Loucy (cell line): Measurements from ENCODE around the gene FLII.

ENCODE experiments used
- H2AFZ ChIP-seq: fragments of 200-600 bp; sonication (generic); 2 replicates; pipeline ENCODE4 v1.6.0; 2016; ENCODE audit warnings: antibody characterized with exemption, mild to moderate bottlenecking, low read length, moderate library complexity
- H3F3A ChIP-seq: fragments of 200-600 bp; 2 replicates; pipeline ENCODE4 v1.6.0; 2016; ENCODE audit warnings: antibody characterized with exemption, low read depth, mild to moderate bottlenecking
- H3K27me3 ChIP-seq: fragments of 200-600 bp; sonication (generic); 2 replicates; pipeline ENCODE4 v1.6.1; 2014; ENCODE audit warnings: low read length, mild to moderate bottlenecking; ENCODE audit not compliant: insufficient read depth, poor library complexity, severe bottlenecking
- H3K36me3 ChIP-seq: fragments of 200-600 bp; sonication (generic); 2 replicates; pipeline ENCODE4 v1.6.1; 2016; ENCODE audit warnings: low read length; ENCODE audit not compliant: insufficient read depth
- H3K4me1 ChIP-seq: fragments of 200-600 bp; sonication (generic); 2 replicates; pipeline ENCODE4 v1.5.1; 2014; ENCODE audit warnings: low read length, mild to moderate bottlenecking; ENCODE audit not compliant: insufficient read depth, poor library complexity, severe bottlenecking
- H3K4me2 ChIP-seq: fragments of 200-600 bp; sonication (generic); 2 replicates; pipeline ENCODE4 v1.6.0; 2014; ENCODE audit warnings: antibody characterized with exemption, low read length, low read depth, mild to moderate bottlenecking; ENCODE audit not compliant: poor library complexity, severe bottlenecking
- H3K4me3 ChIP-seq: fragments of 200-600 bp; sonication (generic); 2 replicates; pipeline ENCODE4 v1.5.1; 2014; ENCODE audit warnings: low read length, mild to moderate bottlenecking, mixed read lengths; ENCODE audit not compliant: poor library complexity, severe bottlenecking
- H3K79me2 ChIP-seq: fragments of 200-600 bp; sonication (generic); 2 replicates; pipeline ENCODE4 v1.6.1; 2014; ENCODE audit warnings: low read length; ENCODE audit not compliant: insufficient read depth
- H3K9ac ChIP-seq: fragments of 200-600 bp; sonication (generic); 2 replicates; pipeline ENCODE4 v1.6.0; 2014; ENCODE audit warnings: mild to moderate bottlenecking, low read depth, low read length, moderate library complexity; ENCODE audit not compliant: poor library complexity, severe bottlenecking
- H3K9me2 ChIP-seq: fragments of 200-600 bp; sonication (generic); replicated peaks from 2 replicates; pipeline ENCODE4 v1.6.1; 2016; ENCODE audit warnings: low read depth, low read length, mixed read lengths
- H3K9me3 ChIP-seq: fragments of 200-600 bp; sonication (generic); 2 replicates; pipeline ENCODE4 v1.6.1; 2014; ENCODE audit warnings: mild to moderate bottlenecking, antibody characterized with exemption, low read length, low read depth; ENCODE audit not compliant: insufficient read depth
- H4K20me1 ChIP-seq: fragments of 200-600 bp; sonication (generic); 2 replicates; pipeline ENCODE4 v1.6.0; 2014; ENCODE audit warnings: antibody characterized with exemption, low read length, mild to moderate bottlenecking; ENCODE audit not compliant: insufficient read depth, poor library complexity, severe bottlenecking
- EZH2phosphoT487 ChIP-seq: fragments of 200-600 bp; IDR thresholded peaks from 2 replicates; pipeline ENCODE4 v1.6.1; 2018; ENCODE audit warnings: antibody characterized with exemption, mild to moderate bottlenecking, moderate library complexity, borderline replicate concordance
- TF ChIP-seq, protein P1 (sequence below): fragments of 200-600 bp; sonication (generic); conservative IDR thresholded peaks from 2 replicates; pipeline ENCODE4 v1.5.1; 2014; ENCODE audit warnings: mild to moderate bottlenecking, antibody characterized with exemption, low read length

FLII gene

DNA sequence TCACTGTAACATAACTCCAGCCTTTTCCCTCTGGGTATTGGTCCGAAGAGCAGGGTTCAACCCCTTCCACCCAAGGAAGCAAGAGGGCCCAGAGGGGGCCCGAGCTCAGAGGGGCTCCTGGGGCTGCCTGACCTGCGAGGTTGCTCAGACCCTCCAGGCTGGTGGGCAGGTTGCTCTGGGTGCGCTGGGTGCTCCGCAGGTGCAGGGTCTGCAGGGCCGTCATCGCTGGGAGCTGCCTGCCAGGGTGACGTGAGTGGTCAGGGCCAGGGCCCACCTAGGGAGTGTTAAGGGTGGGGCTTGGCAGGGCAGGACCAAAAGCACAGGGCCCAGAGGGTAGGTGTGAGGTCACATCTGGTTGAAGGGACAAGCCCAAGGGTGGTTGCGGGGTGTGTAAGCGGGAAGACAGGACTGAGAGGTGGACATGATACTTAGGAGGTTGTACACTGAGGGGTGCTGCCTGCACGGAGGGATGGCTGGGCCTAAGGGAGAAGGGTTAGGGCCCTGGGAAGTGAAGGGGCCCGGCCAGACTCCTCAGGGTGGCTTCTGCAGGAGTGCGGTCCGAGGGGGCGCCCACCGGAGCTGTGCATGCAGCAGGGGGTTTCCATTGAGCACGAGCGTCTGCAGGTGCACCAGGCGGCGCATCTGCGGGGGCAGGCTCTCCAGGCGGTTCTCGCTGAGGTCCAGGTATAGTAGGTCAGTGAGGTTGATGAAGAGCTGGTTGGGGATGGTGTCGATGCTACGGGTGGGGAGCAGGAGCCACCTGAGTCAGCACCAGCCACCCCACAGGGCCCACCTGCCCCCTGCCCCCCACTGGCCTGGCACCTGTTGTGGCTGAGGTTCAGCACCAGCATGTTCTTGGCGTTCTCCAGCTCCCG lies 4.4 kb downstream of the FLII start:
- no peak overlapping the region for H3K9ac ChIP-seq
- H2AFZ ChIP-seq: no peak overlapping the region
- TF ChIP-seq, protein P1, sequence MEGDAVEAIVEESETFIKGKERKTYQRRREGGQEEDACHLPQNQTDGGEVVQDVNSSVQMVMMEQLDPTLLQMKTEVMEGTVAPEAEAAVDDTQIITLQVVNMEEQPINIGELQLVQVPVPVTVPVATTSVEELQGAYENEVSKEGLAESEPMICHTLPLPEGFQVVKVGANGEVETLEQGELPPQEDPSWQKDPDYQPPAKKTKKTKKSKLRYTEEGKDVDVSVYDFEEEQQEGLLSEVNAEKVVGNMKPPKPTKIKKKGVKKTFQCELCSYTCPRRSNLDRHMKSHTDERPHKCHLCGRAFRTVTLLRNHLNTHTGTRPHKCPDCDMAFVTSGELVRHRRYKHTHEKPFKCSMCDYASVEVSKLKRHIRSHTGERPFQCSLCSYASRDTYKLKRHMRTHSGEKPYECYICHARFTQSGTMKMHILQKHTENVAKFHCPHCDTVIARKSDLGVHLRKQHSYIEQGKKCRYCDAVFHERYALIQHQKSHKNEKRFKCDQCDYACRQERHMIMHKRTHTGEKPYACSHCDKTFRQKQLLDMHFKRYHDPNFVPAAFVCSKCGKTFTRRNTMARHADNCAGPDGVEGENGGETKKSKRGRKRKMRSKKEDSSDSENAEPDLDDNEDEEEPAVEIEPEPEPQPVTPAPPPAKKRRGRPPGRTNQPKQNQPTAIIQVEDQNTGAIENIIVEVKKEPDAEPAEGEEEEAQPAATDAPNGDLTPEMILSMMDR: no peak
- TF ChIP-seq EZH2phosphoT487: no peak
- no peaks in the 10 kb centered on the region for H3F3A ChIP-seq
- H3K27me3 ChIP-seq: no peaks in the 10 kb centered on the region
- peaks cover 30% of the 10 kb centered on the region for H3K79me2 ChIP-seq
- peaks cover 49% of the 10 kb centered on the region; the same call in 1 of the 2 replicates for H3K36me3 ChIP-seq
- H3K4me1 ChIP-seq: peaks cover 14% of the 10 kb centered on the region
- H3K9me3 ChIP-seq: no peaks in the 10 kb centered on the region
- H4K20me1 ChIP-seq: peaks cover 25% of the 10 kb centered on the region
- no peak overlapping the region for H3K4me3 ChIP-seq
- no peak overlapping the region for H3K4me2 ChIP-seq
- no peaks in the 10 kb centered on the region for H3K9me2 ChIP-seq

DNA sequence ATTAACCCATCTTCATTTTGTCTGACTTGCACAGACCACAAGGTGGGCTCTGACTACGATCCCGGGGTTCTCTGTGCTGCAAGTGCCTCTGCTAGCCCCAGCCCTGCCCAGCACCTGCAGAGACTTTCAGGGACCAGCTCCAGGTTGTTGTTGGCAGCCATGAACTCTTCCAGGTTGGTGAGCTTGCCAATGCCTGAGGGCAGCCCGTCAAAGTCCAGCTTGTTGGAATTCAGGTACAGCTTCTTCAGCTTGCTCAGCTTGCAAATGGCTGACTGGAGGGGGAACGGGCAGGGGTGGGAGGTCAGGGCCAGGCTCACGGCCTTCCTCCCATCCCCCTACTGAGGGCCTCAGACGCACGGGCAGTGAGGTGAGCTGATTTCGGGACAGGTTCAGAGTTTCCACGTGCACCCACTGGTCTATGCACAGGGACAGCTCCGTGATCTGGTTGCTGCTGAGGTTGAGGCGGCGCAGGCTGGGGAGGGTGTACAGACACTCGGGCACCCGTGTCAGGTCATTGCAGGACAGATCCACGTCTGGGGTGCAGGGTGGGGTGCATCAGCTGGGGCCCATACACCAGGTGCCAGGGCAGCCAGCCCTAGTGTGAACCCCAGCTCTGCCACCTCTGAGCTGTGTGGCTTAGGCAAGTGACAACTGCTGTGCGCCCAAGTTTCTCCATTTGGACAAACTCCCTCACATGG lies 5.2 kb downstream of the FLII start:
- TF ChIP-seq, protein P1: no peak
- no peak for TF ChIP-seq EZH2phosphoT487
- Histone ChIP-seq H3K79me2 (peaks cover 28% of the 10 kb centered on the region), H3K36me3 (peaks cover 55% of the 10 kb centered on the region; the same call in 1 of the 2 replicates), H3F3A (no peaks in the 10 kb centered on the region), H3K9me2 (no peaks in the 10 kb centered on the region), H3K4me3 (no peak overlapping the region), H3K4me2 (no peak overlapping the region), H4K20me1 (peaks cover 25% of the 10 kb centered on the region), H2AFZ (no peak overlapping the region), H3K4me1 (peaks cover 10% of the 10 kb centered on the region), H3K9ac (no peak overlapping the region), H3K9me3 (no peaks in the 10 kb centered on the region), H3K27me3 (no peaks in the 10 kb centered on the region)

DNA sequence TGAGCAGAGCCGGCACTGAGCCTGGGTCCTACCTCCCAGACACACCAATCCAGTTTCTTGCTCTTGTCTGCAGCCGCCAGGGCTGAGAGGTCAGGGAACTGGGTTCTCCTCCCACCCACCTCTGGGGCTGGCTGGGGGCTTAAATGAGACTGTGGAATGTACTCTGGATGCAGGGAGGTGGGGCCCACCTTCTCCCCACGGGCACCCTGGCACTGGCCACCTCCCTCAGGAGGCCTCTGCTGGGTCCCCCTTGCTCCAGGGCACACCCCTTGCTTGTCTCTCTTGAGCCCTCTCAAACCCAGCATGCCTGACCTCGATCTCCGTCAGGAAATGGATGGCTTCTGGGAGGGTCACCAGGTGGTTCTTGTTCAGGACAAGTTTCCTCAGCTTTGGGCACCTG lies 6.4 kb downstream of the FLII start:
- Histone ChIP-seq H3K79me2 (peaks cover 16% of the 10 kb centered on the region), H3K4me3 (no peak overlapping the region), H3K9me3 (no peaks in the 10 kb centered on the region), H3K4me2 (no peak overlapping the region), H3F3A (no peaks in the 10 kb centered on the region), H3K27me3 (no peaks in the 10 kb centered on the region), H2AFZ (no peak overlapping the region), H3K9ac (no peak overlapping the region), H3K4me1 (peaks cover 6% of the 10 kb centered on the region), H3K36me3 (peaks cover 62% of the 10 kb centered on the region; the same call in 1 of the 2 replicates), H3K9me2 (no peaks in the 10 kb centered on the region), H4K20me1 (peaks cover 18% of the 10 kb centered on the region)
- no peak for TF ChIP-seq EZH2phosphoT487
- TF ChIP-seq, protein P1: no peak
